HG02678 (cell line): ENCODE results near the gene COG6.

Experiments used
- ATAC-seq: cut with Tn5 transposase; IDR thresholded peaks from one replicate; pipeline ENCODE4 v1.9.1; 2021; ENCODE audit warnings: mild to moderate bottlenecking, moderate library complexity; ENCODE audit not compliant: unreplicated experiment

COG6 gene

DNA sequence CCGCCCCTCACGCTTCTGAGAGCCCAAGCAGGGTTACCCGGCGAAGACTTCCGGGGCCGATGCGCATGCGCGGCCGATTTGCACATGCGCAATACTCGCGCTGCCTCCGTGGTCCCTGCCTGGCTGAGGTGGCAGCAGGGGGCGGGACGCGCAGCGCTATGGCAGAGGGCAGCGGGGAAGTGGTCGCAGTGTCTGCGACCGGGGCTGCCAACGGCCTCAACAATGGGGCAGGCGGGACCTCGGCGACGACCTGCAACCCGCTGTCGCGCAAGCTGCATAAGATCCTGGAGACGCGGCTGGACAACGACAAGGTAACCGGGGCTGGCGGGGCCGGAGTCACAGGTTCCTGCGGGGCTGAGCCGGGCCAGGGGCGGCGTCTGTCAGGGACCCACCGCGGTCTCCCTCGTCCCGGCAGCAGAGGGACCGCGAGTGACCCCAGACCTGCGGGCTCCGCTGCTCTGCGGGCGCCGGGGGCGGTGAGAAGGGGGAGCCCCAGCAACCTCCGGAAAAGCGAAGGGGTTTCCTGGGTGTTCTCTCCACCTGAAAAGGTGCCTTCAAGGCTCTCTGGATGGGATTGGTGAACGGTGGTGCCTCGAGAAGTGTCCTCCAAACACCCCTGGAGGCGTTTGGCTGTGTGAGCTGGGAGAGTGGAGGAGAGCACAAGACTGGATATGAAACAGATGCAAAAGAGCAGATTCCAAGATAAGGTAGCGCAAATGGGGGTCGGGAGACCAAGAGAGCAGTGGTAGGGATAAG, at the start of gene COG6:
COG6 (plus strand) TSS at position 94 of the 756 bp plus-strand sequence; CDS start at position 159, 65 bp downstream.
- ATAC-seq, result peak; percentile 92

DNA sequence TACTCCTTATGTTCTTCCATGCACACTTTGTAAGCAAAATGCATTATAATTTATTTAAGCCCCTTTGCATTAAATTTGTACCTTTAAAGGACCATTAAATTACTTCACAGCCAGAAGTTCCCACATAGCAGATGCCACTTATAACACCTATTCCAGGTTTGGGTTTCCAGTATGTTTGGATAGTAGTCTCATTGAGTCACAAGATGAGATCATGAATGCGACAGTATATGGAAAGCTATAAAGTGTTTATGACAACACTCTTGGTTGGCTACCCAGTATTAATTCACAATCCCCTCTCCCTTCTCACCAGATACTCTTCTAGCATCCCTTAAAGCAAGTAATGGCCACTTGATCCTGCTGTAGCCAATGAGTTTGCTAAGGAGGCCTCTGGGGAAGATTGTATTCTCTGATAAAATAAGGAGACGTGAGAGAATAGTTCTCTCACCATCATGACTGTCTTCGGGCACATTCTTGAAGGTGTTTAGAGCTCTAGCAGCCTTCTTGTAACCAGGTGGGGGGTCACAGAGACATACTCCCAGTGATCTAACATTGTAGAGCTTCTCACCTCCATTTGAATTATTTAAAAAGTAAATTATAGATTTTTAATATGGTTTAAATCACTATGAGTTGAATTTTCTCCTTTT, 49.7 kb upstream of the COG6 start:
- ATAC-seq, result no peak

DNA sequence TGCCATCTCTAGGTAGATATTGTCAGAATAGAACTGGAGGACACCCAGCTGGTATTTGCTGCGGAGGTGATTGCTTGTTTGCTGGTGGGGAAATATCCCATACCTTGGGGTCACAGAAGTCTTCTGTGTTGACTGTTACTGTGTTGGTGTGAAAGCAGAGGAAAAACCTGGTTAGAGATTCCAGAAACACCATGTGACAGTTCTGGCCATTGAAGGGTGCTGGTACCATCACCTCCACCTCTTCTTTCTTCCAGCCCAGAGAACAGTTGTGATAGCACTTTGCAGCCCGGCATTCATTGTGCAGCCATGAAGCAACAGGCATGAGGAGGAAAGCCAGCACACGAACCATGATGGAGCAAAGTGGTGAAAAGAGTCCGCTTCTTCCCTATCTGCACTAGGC, 47.6 kb upstream of the COG6 start:
- ATAC-seq, result no peak

DNA sequence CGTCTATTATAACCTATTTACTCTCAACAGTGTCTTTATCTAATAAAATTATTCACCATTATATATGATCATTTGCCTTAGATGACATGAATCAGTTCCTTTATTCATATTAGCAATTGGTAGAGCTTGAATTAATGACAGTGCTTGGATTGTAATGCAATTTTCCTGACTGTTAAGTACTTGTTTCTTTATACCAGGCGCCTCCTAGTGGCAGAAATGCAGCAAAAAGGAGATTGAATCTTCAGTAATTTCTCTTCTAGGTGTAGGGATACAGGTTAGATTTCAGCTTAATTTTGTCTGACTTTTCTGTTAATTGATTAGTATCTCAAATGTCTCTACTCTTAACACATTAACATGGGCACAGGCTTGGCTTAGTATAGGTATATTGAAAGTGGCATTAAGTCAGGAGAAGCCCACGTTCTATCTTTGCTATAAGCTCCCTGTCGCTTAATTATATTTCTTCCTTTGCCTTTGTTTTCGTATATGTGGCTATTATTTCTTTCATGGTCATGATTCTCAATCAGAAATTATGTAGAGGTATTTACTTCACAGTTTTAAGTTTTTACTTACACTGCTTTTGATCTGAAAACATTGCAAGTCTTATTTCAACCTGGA, 43.3 kb upstream of the COG6 start:
- no peak for ATAC-seq

DNA sequence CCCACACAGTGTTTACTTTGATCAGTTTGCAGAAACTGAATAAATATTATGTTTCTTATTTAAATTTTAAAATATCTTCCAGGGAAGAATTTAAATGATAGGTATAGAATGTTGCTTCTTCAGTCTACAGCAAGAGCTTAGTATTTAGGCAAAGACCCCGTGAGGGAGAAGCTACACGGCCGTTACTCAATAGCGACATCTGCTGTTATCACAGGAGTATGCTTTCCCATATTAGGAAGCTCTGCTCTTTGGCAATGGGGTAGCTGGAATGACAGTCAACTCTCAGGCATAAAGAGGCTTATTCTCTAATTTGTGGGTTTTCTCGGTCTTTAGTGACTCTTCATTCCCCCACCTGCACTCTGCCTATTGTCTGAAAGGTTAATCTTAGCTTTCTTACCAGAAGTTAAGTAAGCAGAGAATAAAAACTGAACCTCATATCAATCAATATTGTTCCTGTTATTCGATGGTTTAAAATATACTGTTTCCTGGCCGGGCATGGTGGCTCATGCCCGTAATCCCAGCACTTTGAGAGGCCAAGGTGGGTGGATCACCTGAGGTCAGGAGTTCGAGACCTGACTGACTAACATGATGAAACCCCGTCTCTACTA, 39.3 kb upstream of the COG6 start:
- peak; percentile 69 for ATAC-seq

DNA sequence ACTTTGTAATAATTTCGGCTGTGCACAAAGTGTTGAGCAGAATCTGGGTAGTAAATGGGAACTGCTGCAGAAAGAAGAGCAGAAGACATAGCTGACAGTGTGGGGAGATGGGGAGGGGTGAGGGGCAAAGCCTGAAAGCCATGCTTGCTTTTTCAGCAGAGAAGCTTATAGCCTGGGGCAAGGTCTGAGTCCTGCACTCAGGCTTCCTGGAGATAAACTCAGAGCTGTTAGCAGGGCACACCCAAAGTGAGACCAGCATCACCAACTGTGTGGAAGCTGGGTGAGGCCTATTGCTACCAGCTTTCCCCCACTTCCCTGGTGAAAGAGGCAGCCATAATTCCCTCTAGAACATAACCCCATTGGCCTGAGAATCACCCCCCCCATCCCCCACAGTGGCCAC, 36.9 kb upstream of the COG6 start:
- no peak for ATAC-seq

DNA sequence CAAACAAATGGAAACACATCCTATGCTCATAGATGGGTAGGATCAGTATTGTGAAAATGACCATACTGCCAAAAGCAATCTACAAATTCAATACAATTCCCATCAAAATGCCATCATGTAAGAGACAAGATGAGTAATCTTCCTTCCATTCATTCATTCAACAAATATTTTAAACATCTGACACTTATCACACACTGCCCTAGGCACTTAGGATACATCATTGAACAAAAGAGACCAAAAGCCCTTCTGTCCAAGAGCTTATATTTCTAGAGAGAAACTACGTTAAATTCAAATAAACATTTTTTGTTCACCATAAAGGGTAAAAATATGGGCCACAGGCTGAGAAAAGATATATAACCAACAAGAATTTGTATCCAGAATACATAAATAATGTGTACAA, 32.0 kb upstream of the COG6 start:
- ATAC-seq, result no peak

DNA sequence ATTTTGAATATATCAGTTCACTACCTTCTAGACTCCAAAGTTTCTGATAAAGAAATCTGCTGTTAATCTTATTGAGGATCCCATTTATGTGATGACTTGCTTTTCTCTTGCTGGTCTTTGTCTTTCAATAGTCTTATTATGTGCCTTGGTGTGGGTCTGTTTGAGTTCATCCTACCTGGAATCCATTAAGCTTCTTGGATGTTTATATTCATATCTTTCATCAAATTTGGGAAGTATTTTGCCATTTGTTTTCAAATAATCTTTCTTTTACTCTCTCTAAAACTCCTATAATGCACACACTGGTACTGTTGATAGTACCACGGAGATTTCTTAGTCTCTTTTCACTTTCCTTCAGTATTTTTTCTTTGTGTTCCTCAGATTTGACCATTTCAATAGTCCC, 24.2 kb upstream of the COG6 start:
- ATAC-seq, result no peak

DNA sequence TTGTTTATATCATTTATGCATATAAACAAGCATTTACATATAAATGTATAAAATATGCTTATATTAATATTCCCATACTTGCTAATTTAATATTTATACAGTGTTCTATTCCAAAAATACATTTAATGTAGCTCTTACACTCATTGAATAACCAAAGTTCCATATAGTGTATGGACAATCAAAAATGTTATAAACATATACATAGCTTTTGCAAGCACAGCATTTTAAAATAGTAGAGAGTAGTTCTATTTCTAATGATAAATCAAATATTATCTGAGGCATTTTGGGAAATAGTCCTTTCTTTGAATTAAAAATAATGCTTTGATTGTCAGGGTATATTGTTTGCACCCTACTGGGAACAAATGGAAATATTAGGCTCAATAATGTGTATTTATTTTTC, 22.5 kb upstream of the COG6 start:
- ATAC-seq, result no peak

DNA sequence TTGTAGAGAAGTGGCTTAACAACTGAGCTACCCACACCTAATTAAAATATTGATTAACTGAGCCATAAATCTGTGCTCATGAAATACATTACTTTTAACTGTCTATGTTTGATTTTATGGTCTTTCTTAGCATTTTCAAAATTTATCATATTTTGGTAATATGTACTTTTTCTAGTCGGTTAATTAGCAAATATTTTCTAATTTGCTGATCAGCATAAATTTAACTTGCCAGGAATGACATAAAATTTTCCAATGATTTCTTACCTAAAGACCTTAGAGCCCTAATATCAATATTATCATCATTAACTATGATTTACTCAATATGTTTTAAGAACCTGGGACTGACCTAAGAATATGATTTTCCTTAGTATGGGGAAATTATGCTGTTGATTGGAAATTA, 19.9 kb upstream of the COG6 start:
- ATAC-seq, result no peak

DNA sequence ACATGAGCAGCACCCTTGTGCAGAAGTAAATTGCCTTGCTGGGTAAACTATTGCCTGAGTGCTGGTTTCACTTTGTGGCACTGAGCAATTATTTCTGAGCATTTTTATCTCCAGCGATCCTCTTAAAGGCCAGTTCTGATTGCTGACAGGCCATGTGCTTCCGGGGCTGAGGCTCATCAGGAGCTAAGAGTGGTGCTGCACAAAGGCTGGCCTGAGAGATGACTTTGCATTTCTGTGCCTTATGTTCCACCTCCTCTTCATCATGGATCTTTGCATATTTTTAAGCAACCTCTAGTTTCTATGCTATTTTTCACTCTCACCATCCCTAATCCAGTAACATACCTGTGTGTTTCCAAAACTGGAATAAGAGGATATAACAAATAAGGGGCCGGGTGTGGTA, 17.6 kb upstream of the COG6 start:
- ATAC-seq, result no peak

DNA sequence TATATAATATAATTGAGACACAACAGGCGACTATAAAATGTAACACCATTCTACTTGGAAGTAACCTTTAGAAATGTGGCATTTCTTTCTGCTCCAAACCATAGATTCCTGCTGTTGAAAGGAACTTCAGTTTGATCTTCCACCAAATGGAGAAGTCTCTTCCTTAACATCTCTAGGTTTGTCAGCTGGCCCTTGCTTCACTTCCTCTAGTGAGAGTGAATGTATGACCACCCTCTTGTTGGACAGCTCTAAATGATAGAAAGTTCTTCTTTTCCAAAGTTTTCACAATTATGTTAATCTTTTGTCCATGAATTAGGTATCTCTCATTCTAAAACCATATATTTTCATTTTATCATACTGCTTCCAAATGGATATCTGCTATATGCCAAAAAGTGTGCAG, 13.8 kb upstream of the COG6 start:
- no peak for ATAC-seq

DNA sequence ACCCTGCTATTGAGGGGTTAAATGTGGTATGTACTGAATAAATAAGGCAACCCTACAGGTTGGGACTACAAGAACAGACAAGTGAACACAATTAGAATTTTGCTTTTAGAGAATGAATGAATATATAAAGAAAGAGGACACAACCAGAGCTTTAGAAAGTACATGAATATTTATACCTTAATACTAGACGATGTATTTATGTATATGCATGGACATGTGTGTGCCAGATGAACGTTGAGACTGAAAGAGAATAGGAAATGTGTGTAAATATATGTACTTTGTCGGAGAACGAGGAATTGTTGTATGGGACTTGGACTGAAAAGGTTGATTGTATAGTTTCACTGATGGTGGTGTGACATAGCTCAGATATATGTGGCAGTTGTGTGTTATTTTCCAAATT, 9.3 kb upstream of the COG6 start:
- no peak for ATAC-seq

DNA sequence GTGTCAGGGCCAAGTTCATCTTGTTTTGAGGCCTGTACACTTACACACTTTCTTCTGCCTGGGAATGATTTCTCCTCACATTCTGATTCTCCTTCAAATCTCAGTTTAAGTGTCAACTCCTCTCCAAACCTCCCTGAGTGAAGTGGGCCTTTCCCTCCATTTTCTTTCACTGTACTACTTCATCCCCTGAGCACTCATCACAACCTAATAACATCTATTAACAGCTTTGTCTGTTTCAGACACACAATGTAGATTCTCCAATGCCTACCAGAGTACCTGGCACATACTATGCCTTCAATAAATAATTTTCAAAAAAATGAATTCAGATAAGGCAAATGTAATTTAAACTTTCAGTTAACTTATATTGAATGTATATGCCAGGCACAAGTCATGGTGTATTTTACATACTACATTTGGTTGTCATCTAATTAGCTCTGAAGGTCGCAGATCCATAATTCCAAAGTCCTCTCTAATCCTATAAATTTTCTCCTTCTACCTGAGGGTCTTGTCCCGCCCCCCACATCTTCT, 357 bp upstream of the COG6 start:
- peak; percentile 3 for ATAC-seq

DNA sequence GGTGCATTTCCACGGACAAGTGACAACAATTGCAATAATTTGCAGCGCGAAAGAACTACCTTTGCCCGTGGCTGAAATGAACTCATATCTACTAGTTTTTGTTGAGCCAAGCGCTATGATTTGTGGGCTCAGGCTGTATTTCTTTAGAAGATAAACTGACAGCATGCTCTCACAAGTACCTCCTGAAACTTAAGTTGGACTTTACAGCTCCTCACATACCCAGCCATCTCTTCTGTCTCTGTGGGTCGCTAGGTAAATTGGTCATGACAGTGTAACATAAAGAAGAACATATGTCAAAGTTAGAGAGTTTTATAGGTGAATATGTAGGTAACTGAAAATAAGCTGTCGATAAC, 839 bp downstream of the COG6 start:
- ATAC-seq, result peak; percentile 12

DNA sequence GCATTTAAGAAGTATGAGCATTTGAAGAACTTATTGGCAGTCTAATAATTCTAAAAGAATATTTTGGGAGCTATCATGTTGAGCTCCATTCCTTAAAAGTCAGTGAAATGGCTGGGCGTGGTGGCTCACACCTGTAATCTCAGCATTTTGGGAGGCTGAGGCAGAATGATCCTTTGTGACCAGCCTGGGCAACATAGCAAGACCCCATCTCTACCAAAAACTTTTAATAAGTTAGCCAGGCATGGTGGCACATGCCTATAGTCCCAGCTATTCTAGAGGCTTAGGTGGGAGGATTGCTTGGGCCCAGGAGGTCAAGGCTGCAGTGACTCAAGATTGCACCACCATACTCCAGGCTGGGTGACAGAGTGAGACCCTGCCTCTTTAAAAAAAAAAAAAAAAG, 8.0 kb downstream of the COG6 start:
- no peak for ATAC-seq

DNA sequence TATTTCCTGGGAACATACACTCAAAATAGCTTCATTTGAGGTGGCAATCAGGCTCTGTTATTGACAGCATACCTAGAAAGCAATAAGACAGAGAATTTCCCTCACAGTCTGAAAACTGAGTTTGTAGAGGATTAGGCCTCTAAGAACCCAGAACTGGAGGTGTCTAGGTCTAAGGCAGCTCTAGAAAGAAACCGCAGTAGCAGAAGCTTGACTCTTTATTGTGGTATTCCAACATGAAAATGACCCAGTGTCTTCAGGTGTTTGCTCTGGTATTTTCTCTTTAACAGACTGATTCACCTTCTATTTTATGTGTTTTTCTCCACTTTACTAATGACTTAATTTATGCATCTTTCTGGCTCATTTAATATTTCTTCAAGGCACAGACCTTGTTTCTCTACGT, 8.5 kb downstream of the COG6 start:
- ATAC-seq, result no peak

DNA sequence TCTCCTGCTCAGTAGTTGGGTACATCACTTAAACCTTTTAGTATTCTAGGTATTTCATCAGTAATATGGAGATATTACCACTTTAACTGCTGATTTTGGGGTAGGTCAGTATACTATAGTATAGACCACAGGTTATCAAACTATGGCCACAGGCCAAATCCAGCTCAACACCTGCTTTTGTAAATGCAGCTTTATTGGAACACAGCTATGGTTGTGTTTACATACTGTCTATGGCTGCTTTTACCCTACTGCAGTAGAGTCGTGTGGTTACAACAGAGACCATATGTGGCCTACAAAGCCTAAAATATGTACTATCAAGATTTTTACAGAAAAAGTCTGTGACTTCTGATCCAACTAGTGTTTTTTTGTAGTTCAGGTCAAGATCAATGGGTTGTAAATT, 10.3 kb downstream of the COG6 start:
- no peak for ATAC-seq

DNA sequence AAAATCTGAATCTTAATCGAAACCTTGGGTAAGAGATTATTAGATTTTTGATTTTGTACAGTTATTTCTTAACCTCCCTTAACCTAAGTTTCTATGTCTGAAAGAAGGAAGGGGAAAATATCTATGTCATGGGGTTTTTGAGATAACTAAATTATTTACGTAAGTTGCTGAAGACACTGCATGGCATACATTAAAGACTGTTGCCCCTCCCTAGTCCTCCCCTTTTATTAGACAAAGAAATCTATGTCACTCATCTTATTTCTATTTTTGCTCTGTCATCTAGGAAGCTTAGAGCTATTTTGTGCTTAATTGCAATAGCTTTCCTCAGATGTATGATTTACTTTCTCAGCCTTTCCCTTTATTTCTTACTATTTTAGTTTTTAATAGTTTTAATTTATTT, 15.0 kb downstream of the COG6 start:
- ATAC-seq, result no peak

DNA sequence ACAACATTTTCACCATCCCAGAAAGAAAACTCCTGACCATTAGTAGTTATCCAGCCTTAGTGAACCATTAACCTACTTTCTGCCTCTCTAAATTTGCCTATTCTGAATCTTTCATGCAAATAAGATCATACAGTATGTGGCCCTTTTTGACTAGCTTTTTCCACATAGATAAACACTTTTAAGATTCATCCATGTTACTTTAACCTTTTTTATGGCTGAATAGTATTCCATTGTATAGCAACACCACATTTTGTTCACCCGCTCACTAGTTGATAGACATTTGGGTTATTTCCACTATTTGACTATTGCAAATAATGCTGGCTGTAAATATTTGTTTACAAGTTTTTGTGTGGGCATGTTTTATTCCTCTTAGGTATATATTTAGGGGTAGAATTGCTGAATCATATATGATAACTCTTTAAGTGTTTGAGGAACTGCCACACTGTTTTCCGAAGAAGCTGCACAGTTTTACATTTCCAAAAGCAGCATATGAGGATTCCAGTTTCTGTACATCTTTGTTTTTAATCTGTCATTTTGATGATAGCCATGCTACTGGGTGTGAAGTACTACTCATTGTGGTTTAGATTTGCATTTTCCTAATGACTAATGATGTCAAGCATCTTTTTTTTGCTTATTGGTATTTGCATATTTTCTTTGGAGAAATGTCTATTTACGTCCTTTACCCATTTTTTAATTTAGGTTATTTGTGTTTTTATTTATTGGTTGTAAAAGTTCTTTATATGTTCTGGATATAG, 17.1 kb downstream of the COG6 start:
- ATAC-seq, result no peak

DNA sequence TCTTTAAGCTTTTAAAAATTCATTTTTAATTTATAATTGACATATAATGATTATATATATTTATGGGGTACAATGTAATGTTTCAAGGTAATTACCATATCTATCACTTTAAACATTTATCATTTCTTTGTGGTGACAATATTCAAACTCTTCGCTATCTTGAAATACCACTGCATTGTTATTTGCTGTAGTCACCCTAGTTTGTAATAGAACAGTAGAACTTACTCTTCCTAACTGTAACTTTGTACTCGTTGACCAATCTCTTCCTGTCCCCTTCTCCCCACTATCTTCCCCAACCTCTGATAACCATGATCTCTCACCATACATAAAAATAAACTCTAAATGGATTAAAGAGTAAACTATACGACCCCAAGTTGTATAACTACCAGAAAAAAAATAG, 20.4 kb downstream of the COG6 start:
- ATAC-seq, result no peak
